Osteoblast (primary cell): ENCODE data around the gene GSTP1. TPM values are rescaled to one million over a fixed set of nuclear protein-coding genes. Genes with fewer than 3 reads are reported as not detected.

ENCODE experiments used
- DNase-seq: peaks from one replicate; pipeline ENCODE4 v3.0.0; 2011; ENCODE audit warnings: low spot score, mixed read lengths; ENCODE audit not compliant: insufficient read length; ENCODE audit errors: missing footprints
- H2AFZ ChIP-seq: 2 replicates; pipeline ENCODE4 v1.6.0; 2011; ENCODE audit warnings: mild to moderate bottlenecking, low read length
- H3K27ac ChIP-seq: 2 replicates; pipeline ENCODE4 v1.5.1; 2011; ENCODE audit warnings: mild to moderate bottlenecking, low read depth, low read length, moderate library complexity
- H3K27me3 ChIP-seq: 2 replicates; pipeline ENCODE4 v1.6.0; 2012; ENCODE audit warnings: mild to moderate bottlenecking, control low read depth, inconsistent platforms, low read length, moderate library complexity; ENCODE audit not compliant: insufficient read depth
- H3K36me3 ChIP-seq: 2 replicates; pipeline ENCODE4 v1.5.1; 2011; ENCODE audit warnings: mild to moderate bottlenecking, low read length, control low read depth, moderate library complexity; ENCODE audit not compliant: insufficient read depth
- H3K4me1 ChIP-seq: 2 replicates; pipeline ENCODE4 v1.5.1; 2011; ENCODE audit warnings: mild to moderate bottlenecking, low read length, control low read depth, moderate library complexity; ENCODE audit not compliant: insufficient read depth
- H3K4me2 ChIP-seq: 2 replicates; pipeline ENCODE4 v1.6.0; 2011; ENCODE audit warnings: mild to moderate bottlenecking, low read length; ENCODE audit not compliant: insufficient read depth
- H3K4me3 ChIP-seq: fragments of 200-600 bp; sonication (generic); 3 replicates; pipeline ENCODE4 v1.5.1; 2012; ENCODE audit warnings: mild to moderate bottlenecking, low read length, inconsistent platforms; ENCODE audit not compliant: insufficient read depth
- H3K79me2 ChIP-seq: 2 replicates; pipeline ENCODE4 v1.6.0; 2012; ENCODE audit warnings: mild to moderate bottlenecking, low read length, control low read depth, inconsistent platforms; ENCODE audit not compliant: insufficient read depth
- H3K9me3 ChIP-seq: 2 replicates; pipeline ENCODE4 v1.5.1; 2011; ENCODE audit warnings: low read depth, low read length, control low read depth
- H4K20me1 ChIP-seq: 2 replicates; pipeline ENCODE4 v1.6.0; 2012; ENCODE audit warnings: mild to moderate bottlenecking, low read length, control low read depth; ENCODE audit not compliant: insufficient read depth
- CTCF ChIP-seq: IDR thresholded peaks from 2 replicates; pipeline ENCODE4 v1.5.1; 2011; ENCODE audit warnings: mild to moderate bottlenecking, low read depth, low read length, moderate library complexity; ENCODE audit errors: extremely low read depth
- total RNA-seq: library from RNA; depleted of rRNA; stranded (reverse); fragments of >200 nt; gene quantifications from 2 replicates; pipeline ENCODE4 v1.2.3, GENCODE V29; 2012

Gene GSTP1
- total RNA-seq, 1 donor, result 465 TPM

- peaks cover 6% of the 10 kb centered on the region for H3K27me3 ChIP-seq
- H4K20me1 ChIP-seq, result no peaks in the 10 kb centered on the region
- H3K9me3 ChIP-seq, result no peaks in the 10 kb centered on the region
- no peaks in the 10 kb centered on the region for H3K79me2 ChIP-seq
- no peak overlapping the region for H3K27ac ChIP-seq
- no peak overlapping the region for H3K4me2 ChIP-seq
- TF ChIP-seq CTCF, result peak; percentile 61
- H3K4me1 ChIP-seq, result no peaks in the 10 kb centered on the region
- H3K36me3 ChIP-seq, result no peaks in the 10 kb centered on the region
- no peak overlapping the region for H2AFZ ChIP-seq
- H3K4me3 ChIP-seq, result no peak overlapping the region
- peak; percentile 65 for DNase-seq
Observed at GRCh38 chr11:67572747-67573419, 10.7 kb upstream of the GSTP1 start.

- Histone ChIP-seq H4K20me1 (no peaks in the 10 kb centered on the region), H3K27ac (no peak overlapping the region), H3K4me3 (no peak overlapping the region), H3K36me3 (no peaks in the 10 kb centered on the region), H3K4me2 (no peak overlapping the region), H2AFZ (no peak overlapping the region), H3K27me3 (peaks cover 15% of the 10 kb centered on the region), H3K9me3 (no peaks in the 10 kb centered on the region), H3K4me1 (no peaks in the 10 kb centered on the region), H3K79me2 (no peaks in the 10 kb centered on the region)
- TF ChIP-seq CTCF, result no peak
- no peak for DNase-seq
Observed at GRCh38 chr11:67574938-67575337, 8.7 kb upstream of the GSTP1 start.

- Histone ChIP-seq H3K36me3 (no peaks in the 10 kb centered on the region), H3K9me3 (no peaks in the 10 kb centered on the region), H3K4me2 (no peak overlapping the region), H2AFZ (no peak overlapping the region), H4K20me1 (no peaks in the 10 kb centered on the region), H3K79me2 (no peaks in the 10 kb centered on the region), H3K27me3 (peaks cover 27% of the 10 kb centered on the region), H3K4me1 (no peaks in the 10 kb centered on the region), H3K27ac (no peak overlapping the region), H3K4me3 (no peak overlapping the region)
- no peak for TF ChIP-seq CTCF
- DNase-seq, result no peak
Observed at GRCh38 chr11:67576735-67577475, 6.7 kb upstream of the GSTP1 start.

GRCh38 chr11:67577951-67578350 is 5.7 kb upstream of the GSTP1 start:
- H2AFZ ChIP-seq, result no peak overlapping the region
- peaks cover 31% of the 10 kb centered on the region for H3K27me3 ChIP-seq
- H3K36me3 ChIP-seq, result no peaks in the 10 kb centered on the region
- H3K4me2 ChIP-seq, result no peak overlapping the region
- no peak overlapping the region for H3K4me3 ChIP-seq
- H3K79me2 ChIP-seq, result peaks cover 4% of the 10 kb centered on the region
- no peak for TF ChIP-seq CTCF
- no peaks in the 10 kb centered on the region for H3K4me1 ChIP-seq
- no peaks in the 10 kb centered on the region for H3K9me3 ChIP-seq
- no peak overlapping the region for H3K27ac ChIP-seq
- H4K20me1 ChIP-seq, result no peaks in the 10 kb centered on the region
- DNase-seq, result no peak
